GM21528 (cell line): Measurements from ENCODE around the gene ITGAL.

Experiments used
- ATAC-seq: cut with Tn5 transposase; IDR thresholded peaks from one replicate; pipeline ENCODE4 v1.9.1; 2021; ENCODE audit warnings: mild to moderate bottlenecking, moderate library complexity; ENCODE audit not compliant: unreplicated experiment, low FRiP score

Gene ITGAL

DNA sequence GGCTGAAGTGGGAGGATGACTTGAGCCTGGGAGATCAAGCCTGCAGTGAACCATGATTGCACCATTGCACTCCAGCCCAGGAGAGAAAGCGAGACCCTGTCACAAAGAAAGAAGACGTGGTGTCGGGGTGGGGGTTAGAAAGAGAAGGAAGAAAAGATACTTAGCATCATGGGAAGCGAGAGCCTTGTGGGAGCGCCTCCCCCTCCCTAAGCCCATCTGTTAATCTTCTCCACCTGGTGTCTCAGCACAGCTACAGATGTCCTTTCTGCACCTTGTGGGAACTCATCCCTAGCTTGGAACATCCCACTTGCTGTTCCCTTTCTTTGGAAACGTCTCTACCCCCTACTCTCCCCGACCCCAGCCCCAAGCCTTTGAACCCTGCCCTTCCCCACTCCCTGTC is 93.0 kb downstream of the ITGAL start:
- no peak for ATAC-seq

GRCh38 chr16:30565984-30566383 is 93.4 kb downstream of the ITGAL start:
- ATAC-seq, result no peak

GRCh38 chr16:30566531-30566930 is 94.0 kb downstream of the ITGAL start:
- ATAC-seq, result no peak

GRCh38 chr16:30567160-30567990 is 94.8 kb downstream of the ITGAL start:
- no peak for ATAC-seq

GRCh38 chr16:30567991-30568638 is 95.6 kb downstream of the ITGAL start:
- ATAC-seq, result no peak

DNA sequence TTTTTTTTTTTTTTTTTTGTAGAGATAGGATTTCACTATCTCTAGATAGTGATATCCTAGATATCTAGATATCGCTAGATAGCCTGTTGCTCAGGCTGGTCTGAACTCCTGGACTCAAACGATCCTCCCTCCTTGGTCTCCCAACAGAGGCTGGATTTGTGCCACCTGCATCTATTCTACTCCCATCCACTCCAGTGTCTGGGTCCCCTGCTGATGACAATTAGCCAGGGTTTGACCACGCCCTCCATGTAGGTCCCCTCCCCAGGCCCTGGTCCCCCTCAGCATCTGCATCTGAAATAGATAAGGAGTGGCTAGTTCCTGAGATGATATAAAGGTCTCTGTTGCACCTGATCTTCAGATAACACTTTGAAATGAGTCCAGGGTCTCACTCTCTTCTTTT is 96.7 kb downstream of the ITGAL start:
- no peak for ATAC-seq

GRCh38 chr16:30569746-30570635 is 97.4 kb downstream of the ITGAL start:
- ATAC-seq, result no peak

DNA sequence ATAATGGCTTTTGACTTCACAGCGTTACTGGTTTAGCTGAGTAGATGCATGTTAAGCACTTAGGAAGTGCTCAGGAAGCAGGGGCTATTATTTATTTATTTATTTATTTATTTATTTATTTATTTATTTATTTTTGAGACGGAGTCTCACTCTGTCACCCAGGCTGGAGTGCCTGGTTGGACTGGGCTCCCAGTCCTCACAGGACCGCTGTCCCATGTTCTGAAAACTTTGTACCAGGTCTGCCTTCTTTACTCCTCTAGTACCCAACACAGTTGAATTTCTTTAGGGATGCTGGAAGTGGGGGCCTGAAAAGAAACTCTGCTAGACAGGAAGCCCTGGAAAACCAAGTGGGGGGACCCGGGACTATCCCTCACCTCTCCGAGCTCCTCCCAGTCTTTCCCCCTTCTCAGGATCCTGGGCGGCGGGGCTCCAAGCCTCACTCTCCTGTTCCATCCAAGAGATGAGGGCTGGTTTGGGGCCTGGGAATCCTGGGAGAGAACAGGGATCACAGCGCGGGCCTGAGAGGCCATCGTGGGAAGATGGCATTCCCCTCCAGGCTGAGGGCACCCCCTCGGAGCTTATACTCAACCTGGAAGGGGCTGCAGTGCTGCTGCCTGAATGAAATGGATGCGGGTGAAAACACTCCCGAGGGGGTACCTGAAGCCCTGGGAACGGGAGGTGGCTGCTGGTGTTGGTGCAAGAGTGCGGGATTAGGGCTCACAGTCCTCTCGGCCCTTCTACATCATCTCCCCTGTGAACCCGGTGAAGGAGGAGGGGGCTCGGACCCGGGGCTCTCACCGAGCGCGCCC is 98.3 kb downstream of the ITGAL start:
- no peak for ATAC-seq

GRCh38 chr16:30571445-30572322 is 99.1 kb downstream of the ITGAL start, which contains the start of gene ZNF688:
TSS of gene ZNF688 (minus strand) at chr16:30571714. CDS start at chr16:30571629, 85 bp downstream.
- peak; percentile 73 for ATAC-seq
